IPS-20b (cell line): ENCODE results near the gene ITGAE.

Source experiments
- H3K27ac ChIP-seq: one replicate; pipeline ENCODE4 v1.5.1; 2013; ENCODE audit warnings: low read length
- H3K27me3 ChIP-seq: 2 replicates; pipeline ENCODE4 v1.6.1; 2013; ENCODE audit warnings: mild to moderate bottlenecking, low read length, inconsistent platforms; ENCODE audit not compliant: insufficient read depth
- H3K36me3 ChIP-seq: 2 replicates; pipeline ENCODE4 v1.6.1; 2013; ENCODE audit warnings: low read depth, mild to moderate bottlenecking, inconsistent platforms, low read length, moderate library complexity; ENCODE audit not compliant: insufficient read depth
- H3K4me1 ChIP-seq: 2 replicates; pipeline ENCODE4 v1.6.1; 2013; ENCODE audit warnings: mild to moderate bottlenecking, control low read depth, inconsistent platforms, low read length, moderate library complexity; ENCODE audit not compliant: insufficient read depth
- H3K4me3 ChIP-seq: 2 replicates; pipeline ENCODE4 v1.5.1; 2013; ENCODE audit warnings: mild to moderate bottlenecking, low read length, inconsistent platforms
- H3K9ac ChIP-seq: 2 replicates; pipeline ENCODE4 v1.6.1; 2013; ENCODE audit warnings: low read depth, mild to moderate bottlenecking, inconsistent platforms, low read length, moderate library complexity
- H3K9me3 ChIP-seq: 2 replicates; pipeline ENCODE4 v1.6.1; 2013; ENCODE audit warnings: mild to moderate bottlenecking, low read depth, low read length, inconsistent platforms; ENCODE audit not compliant: insufficient read depth

The ITGAE gene

GRCh38 chr17:3836551-3836950 lies 35.6 kb upstream of the ITGAE start:
- Histone ChIP-seq H3K4me3 (no peak overlapping the region), H3K36me3 (peaks cover 80% of the 10 kb centered on the region)

GRCh38 chr17:3835410-3836229 lies 34.6 kb upstream of the ITGAE start:
- Histone ChIP-seq H3K27ac (no peak overlapping the region), H3K4me1 (no peaks in the 10 kb centered on the region), H3K9ac (no peak overlapping the region), H3K36me3 (peaks cover 72% of the 10 kb centered on the region), H3K9me3 (no peaks in the 10 kb centered on the region), H3K4me3 (no peak overlapping the region), H3K27me3 (no peaks in the 10 kb centered on the region)

More at GRCh38 chr17:3836551-3836950, 35.6 kb upstream of the ITGAE start:
- Histone ChIP-seq H3K27ac (no peak overlapping the region), H3K27me3 (no peaks in the 10 kb centered on the region), H3K4me1 (no peaks in the 10 kb centered on the region), H3K9me3 (no peaks in the 10 kb centered on the region), H3K9ac (no peak overlapping the region)

- H3K36me3 ChIP-seq = peaks cover 69% of the 10 kb centered on the region
- no peak overlapping the region for H3K4me3 ChIP-seq
These were observed 33.8 kb upstream of the ITGAE start for GRCh38 chr17:3834811-3835210.

GRCh38 chr17:3828852-3829232 lies 27.9 kb upstream of the ITGAE start:
- H3K9ac ChIP-seq = no peak overlapping the region
- H3K27me3 ChIP-seq = no peaks in the 10 kb centered on the region
- H3K36me3 ChIP-seq = peaks cover 69% of the 10 kb centered on the region
- no peaks in the 10 kb centered on the region for H3K9me3 ChIP-seq
- no peak overlapping the region for H3K27ac ChIP-seq
- no peak overlapping the region for H3K4me3 ChIP-seq
- no peaks in the 10 kb centered on the region for H3K4me1 ChIP-seq

More at GRCh38 chr17:3834811-3835210, 33.8 kb upstream of the ITGAE start:
- H3K4me1 ChIP-seq = no peaks in the 10 kb centered on the region
- H3K27me3 ChIP-seq = no peaks in the 10 kb centered on the region
- no peaks in the 10 kb centered on the region for H3K9me3 ChIP-seq
- no peak overlapping the region for H3K27ac ChIP-seq
- no peak overlapping the region for H3K9ac ChIP-seq

GRCh38 chr17:3828151-3828851 lies 27.3 kb upstream of the ITGAE start:
- H3K27ac ChIP-seq = no peak overlapping the region
- H3K36me3 ChIP-seq = peaks cover 68% of the 10 kb centered on the region
- H3K4me1 ChIP-seq = no peaks in the 10 kb centered on the region
- no peaks in the 10 kb centered on the region for H3K27me3 ChIP-seq
- no peaks in the 10 kb centered on the region for H3K9me3 ChIP-seq
- no peak overlapping the region for H3K4me3 ChIP-seq
- no peak overlapping the region for H3K9ac ChIP-seq

- no peak overlapping the region for H3K4me3 ChIP-seq
- H3K4me1 ChIP-seq = no peaks in the 10 kb centered on the region
- no peak overlapping the region for H3K9ac ChIP-seq
- no peaks in the 10 kb centered on the region for H3K27me3 ChIP-seq
- no peaks in the 10 kb centered on the region for H3K9me3 ChIP-seq
- peaks cover 69% of the 10 kb centered on the region for H3K36me3 ChIP-seq
- H3K27ac ChIP-seq = no peak overlapping the region
These were observed 26.3 kb upstream of the ITGAE start for GRCh38 chr17:3827124-3827773.

- Histone ChIP-seq H3K36me3 (peaks cover 79% of the 10 kb centered on the region), H3K9me3 (no peaks in the 10 kb centered on the region), H3K27me3 (no peaks in the 10 kb centered on the region), H3K27ac (no peak overlapping the region), H3K4me3 (no peak overlapping the region), H3K9ac (no peak overlapping the region), H3K4me1 (no peaks in the 10 kb centered on the region)
These were observed 25.2 kb upstream of the ITGAE start for GRCh38 chr17:3826191-3826590.

GRCh38 chr17:3821101-3821500 lies 20.1 kb upstream of the ITGAE start:
- no peaks in the 10 kb centered on the region for H3K9me3 ChIP-seq
- H3K4me1 ChIP-seq = no peaks in the 10 kb centered on the region
- H3K4me3 ChIP-seq = no peak overlapping the region
- no peak overlapping the region for H3K27ac ChIP-seq
- H3K36me3 ChIP-seq = peaks cover 95% of the 10 kb centered on the region
- H3K27me3 ChIP-seq = no peaks in the 10 kb centered on the region
- H3K9ac ChIP-seq = no peak overlapping the region

GRCh38 chr17:3818786-3819185 lies 17.8 kb upstream of the ITGAE start:
- Histone ChIP-seq H3K27ac (no peak overlapping the region), H3K36me3 (peaks cover 95% of the 10 kb centered on the region), H3K9ac (no peak overlapping the region), H3K9me3 (no peaks in the 10 kb centered on the region), H3K4me3 (no peak overlapping the region), H3K27me3 (no peaks in the 10 kb centered on the region), H3K4me1 (no peaks in the 10 kb centered on the region)

GRCh38 chr17:3817851-3818605 lies 17.0 kb upstream of the ITGAE start:
- peaks cover 98% of the 10 kb centered on the region for H3K36me3 ChIP-seq
- no peak overlapping the region for H3K9ac ChIP-seq

GRCh38 chr17:3815925-3816324 lies 14.9 kb upstream of the ITGAE start:
- Histone ChIP-seq H3K9ac (no peak overlapping the region), H3K36me3 (peaks cover 100% of the 10 kb centered on the region), H3K9me3 (no peaks in the 10 kb centered on the region), H3K4me1 (no peaks in the 10 kb centered on the region), H3K4me3 (no peak overlapping the region), H3K27me3 (no peaks in the 10 kb centered on the region), H3K27ac (no peak overlapping the region)

More at GRCh38 chr17:3817851-3818605, 17.0 kb upstream of the ITGAE start:
- no peak overlapping the region for H3K4me3 ChIP-seq
- H3K4me1 ChIP-seq = no peaks in the 10 kb centered on the region
- no peak overlapping the region for H3K27ac ChIP-seq
- no peaks in the 10 kb centered on the region for H3K9me3 ChIP-seq
- no peaks in the 10 kb centered on the region for H3K27me3 ChIP-seq
